Activated CD8-positive, alpha-beta memory T cell treated with anti-CD3 and anti-CD28 coated beads for 48 hours (primary cell): ENCODE measurements around the gene DYNC2LI1.

Experiments
- DNase-seq, 3 experiments: peaks; one replicate each; pipeline ENCODE4 v3.0.0-alpha.2; 2020; ENCODE audit warnings: low read depth in 2 of 3, low spot score in 2 of 3

The DYNC2LI1 gene

DNA sequence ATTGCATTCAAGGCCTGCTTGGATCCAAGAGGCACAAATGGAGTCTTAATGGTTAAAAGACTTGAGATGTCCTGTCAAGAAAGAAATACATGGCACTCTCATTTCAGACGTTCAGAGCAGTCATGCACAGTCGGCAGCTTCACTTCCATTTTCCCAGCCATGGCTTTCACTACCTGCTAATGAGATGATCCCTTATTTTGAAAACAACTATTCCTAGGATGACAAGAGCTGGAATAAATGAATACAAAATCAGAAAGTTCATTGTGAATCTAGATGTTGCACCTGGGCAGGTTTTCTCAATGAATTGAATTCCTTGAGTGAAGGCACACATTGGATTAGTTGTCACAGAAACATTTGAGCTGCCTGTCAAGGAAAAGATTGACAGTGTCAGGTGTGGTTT is 39.1 kb downstream of the DYNC2LI1 start:
- no peak for DNase-seq

GRCh38 chr2:43814711-43815110 is 40.9 kb downstream of the DYNC2LI1 start:
- no peak for DNase-seq

DNA sequence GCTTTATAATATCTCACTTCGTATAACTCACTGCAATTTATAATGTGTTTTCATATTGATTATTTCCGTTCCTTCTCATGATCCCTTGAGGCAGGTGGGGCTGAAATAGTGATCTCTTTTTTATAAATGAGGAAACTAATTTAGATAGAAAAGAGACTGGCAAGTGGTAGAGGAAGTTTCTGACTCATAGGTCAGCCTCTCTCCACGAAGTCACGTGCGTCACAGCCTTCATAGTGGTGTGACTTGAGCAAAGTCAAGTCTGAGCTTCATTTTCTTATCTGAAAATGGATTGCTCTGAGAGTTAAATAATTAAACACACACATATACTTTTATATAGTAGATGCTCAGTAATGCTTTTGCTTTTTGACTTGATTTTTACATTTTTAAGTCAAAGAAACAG is 44.9 kb downstream of the DYNC2LI1 start:
- DNase-seq: no peak

DNA sequence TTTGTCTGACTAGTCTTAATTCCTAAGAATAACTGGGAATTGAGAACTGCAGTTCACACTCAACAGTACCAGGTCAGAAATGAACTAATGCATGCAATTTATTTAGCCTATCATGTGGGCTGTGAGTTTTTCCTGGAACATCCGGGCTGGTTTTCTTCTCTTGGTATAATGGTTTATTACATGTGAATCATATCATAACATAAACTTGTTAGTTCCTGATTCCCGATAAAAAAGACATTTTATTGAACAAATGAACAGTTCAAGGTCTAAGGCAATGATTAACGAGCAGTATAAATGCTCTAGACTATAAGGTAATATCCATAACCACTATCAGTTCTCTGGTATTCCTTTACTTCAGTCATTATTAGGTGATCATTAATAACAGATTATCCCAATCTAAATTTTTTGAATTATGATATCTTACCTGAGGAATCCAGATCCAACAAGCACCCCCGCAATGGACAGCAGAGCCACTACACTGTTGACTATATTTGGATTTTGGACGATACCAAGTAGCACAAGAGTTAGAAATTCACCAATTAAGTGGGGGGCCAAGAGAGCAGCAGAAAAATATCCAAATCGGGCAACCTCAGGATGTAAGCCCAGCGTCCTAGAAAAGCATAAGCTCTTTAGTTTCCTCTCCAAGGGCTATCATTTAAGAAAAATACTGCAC is 45.8 kb downstream of the DYNC2LI1 start:
- DNase-seq: no peak

DNA sequence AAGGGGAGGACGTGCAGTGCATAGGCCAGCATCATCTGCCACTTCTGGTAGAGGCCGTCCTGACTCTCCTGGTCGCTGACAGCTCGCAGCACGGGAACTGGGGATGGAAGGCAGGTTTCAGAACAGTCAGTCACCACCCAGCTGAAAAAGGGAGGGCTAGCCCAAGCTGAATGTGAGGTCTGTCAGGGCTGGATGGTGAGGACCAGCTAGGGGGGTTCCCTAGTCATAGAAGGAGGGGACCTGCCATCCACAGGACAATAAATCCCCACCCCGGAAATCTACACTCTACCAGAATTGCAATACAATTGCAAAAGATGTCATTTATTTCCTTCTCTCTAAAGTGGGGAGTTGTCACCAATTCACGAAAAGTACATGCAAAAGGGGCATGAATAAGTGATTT is 49.0 kb downstream of the DYNC2LI1 start:
- no peak for DNase-seq

DNA sequence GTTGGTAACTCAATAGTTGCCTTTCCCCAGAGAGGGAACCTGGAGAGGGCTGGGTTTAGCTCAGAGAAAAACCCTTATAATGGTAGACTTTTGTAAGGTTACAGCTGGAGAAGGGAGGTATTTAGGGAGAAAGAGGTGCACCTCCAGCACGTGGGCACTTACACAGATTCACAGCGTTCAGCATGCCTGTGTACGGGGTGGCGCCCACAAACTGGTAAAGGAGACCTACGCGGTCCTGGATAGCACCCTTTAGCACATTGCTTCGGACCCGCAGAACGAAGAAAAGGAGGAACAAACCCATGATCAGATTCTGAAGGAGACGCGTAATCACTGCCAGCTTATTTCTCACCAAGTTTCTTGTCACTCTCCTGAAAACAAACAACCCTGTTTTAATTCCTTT is 49.9 kb downstream of the DYNC2LI1 start:
- no peak for DNase-seq

GRCh38 chr2:43824512-43824911 is 50.7 kb downstream of the DYNC2LI1 start:
- DNase-seq: no peak

GRCh38 chr2:43824951-43825493 is 51.2 kb downstream of the DYNC2LI1 start:
- no peak for DNase-seq

- DNase-seq: no peak
These were observed 52.0 kb downstream of the DYNC2LI1 start for GRCh38 chr2:43825841-43826240.

DNA sequence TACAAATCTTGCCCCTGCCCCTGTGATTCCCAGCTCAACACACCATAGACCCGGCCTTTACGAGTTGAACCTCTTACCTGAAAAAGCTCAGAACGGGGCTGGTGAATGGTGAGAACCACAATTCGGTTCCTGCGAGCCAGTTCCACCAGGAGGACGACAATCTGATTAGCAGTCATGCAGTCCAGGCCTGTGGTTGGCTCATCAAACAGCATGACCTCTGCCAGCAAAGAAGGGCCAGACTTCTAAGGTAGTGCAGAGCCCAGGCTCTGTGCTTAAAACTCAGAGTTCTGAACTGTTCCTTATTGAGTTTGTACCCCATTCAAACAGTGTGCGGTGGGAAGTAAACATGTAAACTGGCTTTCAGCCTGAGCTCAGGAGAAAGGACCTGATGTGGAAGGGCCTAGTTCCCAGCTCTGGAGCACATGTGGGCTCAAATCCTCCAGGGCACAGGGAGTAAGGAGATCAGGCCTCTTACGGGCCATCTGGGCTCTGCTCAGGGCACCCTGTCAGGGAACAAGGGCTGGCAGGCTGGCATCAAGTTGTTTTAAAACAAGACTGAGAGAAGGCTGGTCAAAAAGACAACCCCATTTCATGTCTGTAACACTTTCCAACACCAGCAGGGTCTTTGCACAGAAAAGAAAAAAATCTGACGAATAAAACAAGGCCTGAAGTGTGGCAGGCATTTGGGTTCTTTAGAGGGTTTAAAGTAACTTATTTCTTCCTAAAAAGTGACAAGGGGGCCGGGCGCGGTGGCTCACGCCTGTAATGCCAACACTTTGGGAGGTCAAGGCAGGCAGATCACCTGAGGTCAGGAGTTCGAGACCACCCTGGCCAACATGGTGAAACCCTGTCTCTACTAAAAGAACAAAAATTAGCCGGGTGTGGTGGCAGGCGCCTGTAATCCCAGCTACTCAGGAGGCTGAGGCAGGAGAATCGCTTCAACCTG is 52.7 kb downstream of the DYNC2LI1 start:
- DNase-seq: no peak

DNA sequence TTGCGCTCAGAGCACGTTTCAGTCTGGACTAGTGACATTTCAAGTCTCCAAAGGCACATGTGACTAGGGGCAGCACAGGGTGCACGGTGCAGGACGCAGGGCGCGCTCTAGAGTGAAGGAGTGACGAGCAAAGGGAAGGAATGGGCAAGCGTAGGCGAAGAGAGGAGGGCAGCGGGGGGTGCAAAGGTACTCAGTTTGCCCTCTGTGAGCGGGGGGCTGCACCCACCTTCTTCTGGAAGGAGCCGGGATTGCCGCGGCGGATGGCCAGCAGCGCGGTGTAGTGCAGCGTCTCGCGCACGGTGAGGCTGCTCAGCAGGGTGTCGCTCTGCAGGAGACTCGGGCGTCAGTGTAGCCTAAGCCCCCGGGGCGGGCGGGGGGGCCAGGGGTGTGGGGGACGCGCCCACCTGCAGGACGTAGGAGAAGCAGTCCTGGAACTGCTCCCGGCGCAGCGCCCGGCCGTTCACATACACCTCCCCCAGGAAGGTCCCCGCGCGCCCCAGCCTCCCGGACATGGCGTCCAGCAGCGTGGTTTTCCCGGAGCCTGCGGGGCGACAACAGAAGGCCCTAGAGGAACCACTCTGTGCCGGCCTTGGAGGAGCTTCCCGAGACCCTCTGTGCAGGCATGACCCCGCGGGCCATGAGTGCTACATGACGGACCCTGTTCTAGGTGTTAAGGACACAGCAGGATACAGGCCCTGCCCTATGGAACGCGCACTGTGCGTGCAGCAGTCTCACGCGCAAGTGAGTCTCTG is 57.9 kb downstream of the DYNC2LI1 start:
- DNase-seq: no peak

DNA sequence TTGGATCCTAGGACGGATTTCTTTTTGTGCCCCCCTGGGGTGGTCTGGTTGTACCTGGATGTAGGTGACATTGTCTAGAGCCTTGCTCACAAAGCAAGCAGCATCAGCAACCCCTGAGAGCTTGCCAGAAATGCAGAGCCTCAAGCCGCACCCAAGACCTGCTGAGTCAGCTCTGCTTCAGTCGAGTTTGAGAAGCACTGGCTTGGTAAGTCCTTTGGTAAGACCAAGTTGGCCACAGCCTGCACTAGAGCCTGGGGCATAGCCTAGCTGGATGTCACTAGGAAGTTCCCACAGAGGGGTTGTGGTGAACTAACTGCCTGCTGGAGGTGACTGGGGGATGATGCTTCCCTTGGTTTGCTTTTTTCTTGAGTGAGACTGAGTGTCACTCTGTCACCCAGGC is 58.6 kb downstream of the DYNC2LI1 start:
- DNase-seq: no peak

DNA sequence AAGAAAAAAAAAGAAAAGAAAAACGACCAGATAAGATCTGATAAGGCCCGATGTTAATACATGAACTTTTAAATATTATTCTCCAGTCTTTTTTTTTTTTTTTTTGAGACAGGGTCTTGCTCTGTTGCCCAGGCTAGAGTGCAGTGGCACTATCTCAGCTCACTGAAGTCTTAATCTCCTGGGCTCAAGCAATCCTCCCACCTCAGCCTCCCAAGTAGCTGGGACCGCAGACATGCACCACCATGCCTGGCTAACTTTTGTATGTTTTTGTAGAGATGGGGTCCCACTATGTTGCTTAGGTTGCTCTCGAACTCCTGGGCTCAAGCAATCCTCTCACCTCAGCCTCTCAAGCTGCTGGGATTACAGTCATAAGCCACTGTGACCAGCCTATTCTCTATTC is 63.2 kb downstream of the DYNC2LI1 start:
- no peak for DNase-seq

DNA sequence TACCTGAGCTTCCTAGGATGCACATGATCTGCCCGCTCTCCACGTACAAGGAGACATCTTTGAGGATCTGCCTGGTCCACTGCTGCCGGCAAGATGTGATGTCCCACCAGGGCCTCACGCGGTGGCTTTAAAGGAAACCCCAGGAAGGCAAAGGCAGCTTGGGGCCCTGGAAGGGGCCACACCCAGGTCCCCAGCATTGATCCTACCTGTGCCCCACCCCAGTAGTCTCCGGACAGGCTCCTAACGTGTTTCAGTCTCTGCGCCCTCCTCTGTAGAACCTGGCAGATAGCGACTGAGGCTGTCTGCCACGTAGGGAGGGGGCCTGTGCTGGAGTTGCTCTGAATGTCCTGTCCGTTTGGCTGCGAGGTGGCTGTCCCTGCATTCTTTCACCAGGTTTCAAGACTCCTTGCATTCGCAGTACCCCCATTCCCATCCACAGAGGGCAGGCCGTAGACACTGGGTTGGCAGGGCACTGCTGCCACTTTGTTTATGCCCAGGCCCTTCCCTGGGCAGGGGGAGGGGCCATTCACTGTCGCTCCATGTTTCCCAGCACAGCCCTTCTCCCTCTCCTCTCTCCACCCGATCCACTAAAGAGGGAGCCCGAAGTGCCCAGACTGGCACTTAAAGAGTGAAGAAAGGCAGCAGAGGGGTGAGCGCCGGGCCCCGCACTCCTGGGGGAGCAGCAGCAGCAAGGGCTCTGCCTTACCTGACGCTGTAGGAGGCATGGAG is 64.2 kb downstream of the DYNC2LI1 start:
- no peak for DNase-seq

DNA sequence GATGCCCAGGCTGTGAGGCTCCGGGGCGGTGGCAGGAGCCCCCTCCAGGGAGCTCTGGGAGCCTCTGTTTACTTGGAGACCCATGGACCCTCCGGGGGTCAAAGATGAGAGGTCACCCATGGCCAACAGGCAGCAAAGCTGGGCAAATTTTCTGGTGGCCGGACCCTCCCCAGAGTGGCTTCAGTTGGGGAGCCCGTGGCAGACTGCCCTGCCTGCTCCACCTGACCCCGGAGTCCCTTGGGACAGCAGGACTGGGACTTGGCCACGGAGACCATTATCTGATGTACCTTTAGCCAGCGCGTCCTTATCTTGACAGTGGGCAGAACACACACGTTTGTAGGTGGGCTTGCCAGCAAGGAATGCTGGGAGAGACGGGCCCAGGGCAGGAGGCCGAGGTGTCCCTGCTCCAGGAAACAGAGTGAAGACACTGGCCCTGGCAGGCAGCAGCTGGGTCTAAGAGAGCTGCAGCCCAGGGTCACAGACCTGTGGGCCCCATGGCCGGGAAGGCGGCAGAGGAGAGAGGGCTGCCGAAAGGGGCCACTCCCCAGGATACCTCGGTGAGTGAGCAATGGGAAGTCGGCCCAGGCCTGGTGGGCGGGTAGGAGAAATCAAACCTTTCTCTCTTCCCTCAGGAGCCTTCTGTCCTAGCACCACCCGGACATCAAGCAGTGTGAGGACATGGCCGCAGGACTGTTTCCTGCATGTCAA is 64.9 kb downstream of the DYNC2LI1 start, which contains the start of the genes ABCG5 and ABCG8:
ABCG5 (minus strand) TSS at position 280 of the 708 bp plus-strand sequence; CDS start at position 120, 160 bp downstream.
ABCG8 (plus strand) TSS at position 412 of the 708 bp plus-strand sequence; CDS start at position 495, 83 bp downstream.
- no peak for DNase-seq

- no peak for DNase-seq
These were observed 66.1 kb downstream of the DYNC2LI1 start for GRCh38 chr2:43839776-43840564.

GRCh38 chr2:43840965-43841364 is 67.1 kb downstream of the DYNC2LI1 start:
- DNase-seq: no peak

DNA sequence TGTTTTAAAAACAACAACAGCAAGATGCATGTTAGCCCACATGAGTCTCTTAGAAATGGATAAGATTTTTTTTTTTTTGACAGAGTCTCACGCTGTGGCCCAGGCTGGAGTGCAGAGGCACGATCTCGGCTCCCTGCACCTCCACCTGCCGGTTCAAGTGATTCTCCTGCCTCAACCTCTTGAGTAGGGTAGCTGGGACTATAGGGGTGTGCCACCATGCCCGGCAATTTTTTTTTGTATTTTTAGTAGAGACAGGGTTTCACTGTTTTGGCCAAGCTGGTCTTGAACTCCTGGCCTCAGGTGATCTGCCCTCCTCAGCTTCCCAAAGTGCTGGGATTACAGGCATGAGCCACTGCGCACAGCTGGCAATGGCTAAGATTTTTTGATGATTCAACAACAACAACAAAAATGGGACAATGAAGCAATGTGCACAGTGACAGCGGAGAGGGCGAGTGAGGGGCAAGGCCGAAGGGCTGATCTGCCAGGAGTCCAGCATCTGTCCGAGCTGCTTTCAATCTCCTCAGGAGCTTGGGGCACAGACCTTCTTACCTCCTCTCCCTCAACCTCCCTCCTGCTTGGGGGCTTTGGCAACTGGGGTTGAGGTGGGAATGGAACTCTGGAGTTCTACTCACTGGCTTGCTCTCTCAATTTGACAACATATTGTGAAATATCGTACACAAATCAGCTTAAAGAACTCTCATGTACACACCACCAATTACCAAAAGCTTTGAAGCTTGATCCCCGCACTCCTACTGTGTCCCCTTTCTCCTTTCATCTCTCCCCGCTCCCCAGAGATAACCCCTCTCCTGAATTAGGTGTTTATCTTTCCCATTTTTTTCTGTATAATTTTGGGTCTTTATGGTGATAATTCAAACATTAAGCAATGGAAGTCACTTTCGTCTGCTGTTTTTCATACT is 68.4 kb downstream of the DYNC2LI1 start:
- no peak for DNase-seq
